Neural cell (in vitro differentiated cells): ENCODE measurements around the gene MMADHC. TPM values are rescaled to one million over a fixed set of nuclear protein-coding genes. Genes with fewer than 3 reads are reported as not detected.

Experiments
- H2AFZ ChIP-seq: fragments of 200-600, 300-800 bp; sonication (generic), shearing (Covaris generic); 2 replicates; pipeline ENCODE4 v1.6.0; 2014; ENCODE audit warnings: low read depth, mild to moderate bottlenecking, antibody characterized with exemption, low read length, moderate library complexity
- H3F3A ChIP-seq: fragments of 200-600 bp; shearing (Covaris generic); 2 replicates; pipeline ENCODE4 v1.6.1; 2016; ENCODE audit warnings: mild to moderate bottlenecking, moderate library complexity, mixed read lengths, antibody characterized with exemption, low read length; ENCODE audit not compliant: insufficient read depth, poor library complexity, severe bottlenecking
- H3K27ac ChIP-seq: fragments of 200-600, 300-800 bp; sonication (generic), shearing (Covaris generic); 2 replicates; pipeline ENCODE4 v1.5.1; 2014; ENCODE audit warnings: mild to moderate bottlenecking, low read length, moderate library complexity
- H3K27me3 ChIP-seq: fragments of 300-800, 200-600 bp; sonication (generic), shearing (Covaris generic); 2 replicates; pipeline ENCODE4 v1.6.0; 2014; ENCODE audit warnings: mild to moderate bottlenecking, low read depth, low read length, moderate library complexity; ENCODE audit not compliant: insufficient read depth
- H3K36me3 ChIP-seq: fragments of 300-800, 200-600 bp; sonication (generic), shearing (Covaris generic); 2 replicates; pipeline ENCODE4 v1.5.1; 2014; ENCODE audit warnings: mild to moderate bottlenecking, antibody characterized with exemption, low read length, moderate library complexity; ENCODE audit not compliant: insufficient read depth
- H3K4me2 ChIP-seq: fragments of 300-800, 200-600 bp; sonication (generic), shearing (Covaris generic); 2 replicates; pipeline ENCODE4 v1.6.0; 2014; ENCODE audit warnings: mild to moderate bottlenecking, low read length
- H3K4me3 ChIP-seq: fragments of 300-800, 200-600 bp; sonication (generic), shearing (Covaris generic); 2 replicates; pipeline ENCODE4 v1.5.1; 2014; ENCODE audit warnings: mild to moderate bottlenecking, low read length, moderate library complexity
- H3K79me2 ChIP-seq: fragments of 200-600 bp; shearing (Covaris generic); replicated peaks from 2 replicates; pipeline ENCODE4 v1.6.0; 2014; ENCODE audit warnings: mild to moderate bottlenecking, low read length, moderate library complexity; ENCODE audit not compliant: insufficient read depth
- H3K9ac ChIP-seq: fragments of 300-800, 200-600 bp; sonication (generic), shearing (Covaris generic); 2 replicates; pipeline ENCODE4 v1.6.1; 2016; ENCODE audit warnings: mild to moderate bottlenecking, low read length, mixed read lengths
- H3K9me2 ChIP-seq: fragments of 200-600 bp; shearing (Covaris generic); 2 replicates; pipeline ENCODE4 v1.6.1; 2016; ENCODE audit warnings: mild to moderate bottlenecking, low read length, mixed read lengths; ENCODE audit not compliant: insufficient read depth
- H3K9me3 ChIP-seq: fragments of 200-600, 300-800 bp; sonication (generic), shearing (Covaris generic); 2 replicates; pipeline ENCODE4 v1.6.1; 2016; ENCODE audit warnings: mild to moderate bottlenecking, mixed run types, low read length, moderate library complexity, mixed read lengths
- H4K20me1 ChIP-seq: fragments of 200-600 bp; shearing (Covaris generic); 2 replicates; pipeline ENCODE4 v1.6.1; 2016; ENCODE audit warnings: mild to moderate bottlenecking, mixed run types; ENCODE audit not compliant: insufficient read depth
- CTCF ChIP-seq: fragments of 450-650 bp; IDR thresholded peaks from 2 replicates; pipeline ENCODE4 v1.5.1; 2014; ENCODE audit warnings: antibody characterized with exemption, mild to moderate bottlenecking, moderate library complexity; ENCODE audit not compliant: poor library complexity, severe bottlenecking
- EP300 ChIP-seq: fragments of 450-650 bp; conservative IDR thresholded peaks from 2 replicates; pipeline ENCODE4 v1.6.1; 2014; ENCODE audit warnings: antibody characterized with exemption, mild to moderate bottlenecking, moderate library complexity; ENCODE audit not compliant: poor library complexity, severe bottlenecking
- EZH2 ChIP-seq: fragments of 200-600, 300-800 bp; shearing (Covaris generic), sonication (generic); IDR thresholded peaks from 2 replicates; pipeline ENCODE4 v1.6.1; 2014; ENCODE audit warnings: antibody characterized with exemption, low read length, borderline replicate concordance, mild to moderate bottlenecking; ENCODE audit not compliant: insufficient read depth, poor library complexity, severe bottlenecking
- MXI1 ChIP-seq: fragments of 450-650 bp; conservative IDR thresholded peaks from 2 replicates; pipeline ENCODE4 v1.6.1; 2014; ENCODE audit warnings: antibody characterized with exemption, mild to moderate bottlenecking; ENCODE audit not compliant: poor library complexity, severe bottlenecking
- POLR2AphosphoS5 ChIP-seq: IDR thresholded peaks from 2 replicates; pipeline ENCODE4 v1.6.1; 2012
- RAD21 ChIP-seq: fragments of 450-650 bp; conservative IDR thresholded peaks from 2 replicates; pipeline ENCODE4 v1.6.1; 2014; ENCODE audit warnings: antibody characterized with exemption, mild to moderate bottlenecking, moderate library complexity
- REST ChIP-seq: IDR thresholded peaks from 2 replicates; pipeline ENCODE4 v1.6.1; 2012; ENCODE audit warnings: borderline replicate concordance
- SMC3 ChIP-seq: fragments of 450-650 bp; conservative IDR thresholded peaks from 2 replicates; pipeline ENCODE4 v1.6.1; 2014; ENCODE audit warnings: antibody characterized with exemption, mild to moderate bottlenecking, moderate library complexity; ENCODE audit not compliant: poor library complexity
- TAF1 ChIP-seq: IDR thresholded peaks from 2 replicates; pipeline ENCODE4 v1.6.1; 2012; ENCODE audit warnings: low read depth
- polyA plus RNA-seq: library from polyadenylated mRNA; depleted of rRNA; stranded (reverse); fragments of >200 nt; gene quantifications from 2 replicates; pipeline ENCODE4 v1.2.3, GENCODE V29; 2014

The MMADHC gene
- polyA plus RNA-seq, 1 donor from 2014 or later, result 250 TPM

GRCh38 chr2:149552226-149552625 is 35.3 kb downstream of the MMADHC start:
- H3K27me3 ChIP-seq, result no peaks in the 10 kb centered on the region
- H3K4me2 ChIP-seq, result no peak overlapping the region
- no peaks in the 10 kb centered on the region for H3K79me2 ChIP-seq
- no peak overlapping the region for H3K9ac ChIP-seq
- no peak overlapping the region for H3K4me3 ChIP-seq
- H3F3A ChIP-seq, result no peaks in the 10 kb centered on the region
- no peak overlapping the region for H2AFZ ChIP-seq
- no peak overlapping the region for H3K27ac ChIP-seq
- H3K36me3 ChIP-seq, result no peaks in the 10 kb centered on the region
- H4K20me1 ChIP-seq, result no peaks in the 10 kb centered on the region
- H3K9me3 ChIP-seq, result no peaks in the 10 kb centered on the region
- TF ChIP-seq EZH2, result no peak
- TF ChIP-seq EP300, result no peak
- TF ChIP-seq TAF1, result no peak
- no peak for TF ChIP-seq RAD21
- no peak for TF ChIP-seq POLR2AphosphoS5
- TF ChIP-seq REST, result no peak
- no peak for TF ChIP-seq MXI1
- no peak for TF ChIP-seq SMC3
- no peak for TF ChIP-seq CTCF
- H3K9me2 ChIP-seq, result no peaks in the 10 kb centered on the region

GRCh38 chr2:149544692-149545091 is 42.9 kb downstream of the MMADHC start:
- no peaks in the 10 kb centered on the region for H3K36me3 ChIP-seq
- H3K9me2 ChIP-seq, result no peaks in the 10 kb centered on the region
- H3K79me2 ChIP-seq, result no peaks in the 10 kb centered on the region
- H3K27ac ChIP-seq, result no peak overlapping the region
- H3K4me3 ChIP-seq, result no peak overlapping the region
- H4K20me1 ChIP-seq, result no peaks in the 10 kb centered on the region
- no peak overlapping the region for H3K9ac ChIP-seq
- no peaks in the 10 kb centered on the region for H3F3A ChIP-seq
- TF ChIP-seq TAF1, result no peak
- TF ChIP-seq RAD21, result no peak
- TF ChIP-seq REST, result no peak
- TF ChIP-seq SMC3, result no peak
- no peak for TF ChIP-seq POLR2AphosphoS5
- no peak for TF ChIP-seq EP300
- no peak for TF ChIP-seq MXI1
- TF ChIP-seq EZH2, result no peak
- no peak for TF ChIP-seq CTCF
- H3K27me3 ChIP-seq, result no peaks in the 10 kb centered on the region
- no peak overlapping the region for H2AFZ ChIP-seq
- H3K9me3 ChIP-seq, result no peaks in the 10 kb centered on the region
- H3K4me2 ChIP-seq, result no peak overlapping the region
